CD14-positive monocyte (primary cell): ENCODE results near the gene DSTN. TPM values are rescaled to one million over a fixed set of nuclear protein-coding genes. Genes with fewer than 3 reads are reported as not detected.

ENCODE experiments used
- DNase-seq, 3 donors: peaks; one replicate each; pipeline ENCODE4 v3.0.0-alpha.2; 2011 to 2022
- H2AFZ ChIP-seq: 2 replicates; pipeline ENCODE4 v1.6.0; 2012; ENCODE audit warnings: mild to moderate bottlenecking, low read depth, low read length, inconsistent platforms; ENCODE audit not compliant: insufficient read depth, poor library complexity, severe bottlenecking
- H3K27ac ChIP-seq, 2 donors: 1 replicate in 1 of 2; 2 replicates in 1 of 2; pipeline ENCODE4 v1.5.1; 2012 to 2013; ENCODE audit warnings: low read length in 2 of 2, control low read depth in 1 of 2, inconsistent platforms in 1 of 2, low read depth in 1 of 2, mild to moderate bottlenecking in 1 of 2
- H3K27me3 ChIP-seq, 2 donors: one replicate each; pipeline versions ENCODE4 v1.6.0 to v1.6.1; 2011 to 2013; ENCODE audit warnings: low read length in 2 of 2; ENCODE audit not compliant: control insufficient read depth in 2 of 2, insufficient read depth in 2 of 2
- H3K36me3 ChIP-seq, 2 donors: replicated peaks in 1 of 2; 1 replicate in 1 of 2; 2 replicates in 1 of 2; pipeline versions ENCODE4 v1.5.1 to v1.6.1; 2012 to 2013; ENCODE audit warnings: low read length in 2 of 2, control low read depth in 1 of 2, inconsistent platforms in 1 of 2, mild to moderate bottlenecking in 1 of 2; ENCODE audit not compliant: insufficient read depth in 2 of 2, control insufficient read depth in 1 of 2
- H3K4me1 ChIP-seq, 2 donors: 1 replicate in 1 of 2; 2 replicates in 1 of 2; pipeline versions ENCODE4 v1.5.1 to v1.6.1; 2012 to 2013; ENCODE audit warnings: low read length in 2 of 2, control low read depth in 1 of 2, inconsistent platforms in 1 of 2, mild to moderate bottlenecking in 1 of 2, moderate library complexity in 1 of 2; ENCODE audit not compliant: insufficient read depth in 2 of 2, control insufficient read depth in 1 of 2
- H3K4me2 ChIP-seq: replicated peaks from 2 replicates; pipeline ENCODE3; 2012; ENCODE audit warnings: low read length, moderate library complexity, mild to moderate bottlenecking; ENCODE audit not compliant: poor library complexity, severe bottlenecking; ENCODE audit errors: extremely low read depth
- H3K4me3 ChIP-seq, 3 experiments: fragments of 200-600 bp in 1 of 3; sonication (generic) in 1 of 3; replicated peaks in 1 of 3; 1 replicate in 2 of 3; 2 replicates in 1 of 3; pipeline ENCODE4 v1.5.1; 2011 to 2013; ENCODE audit warnings: low read length in 3 of 3, mild to moderate bottlenecking in 3 of 3, control low read depth in 2 of 3, low read depth in 2 of 3, inconsistent platforms in 1 of 3, moderate library complexity in 1 of 3
- H3K79me2 ChIP-seq: 2 replicates; pipeline ENCODE4 v1.6.0; 2012; ENCODE audit warnings: mild to moderate bottlenecking, control low read depth, inconsistent platforms, low read length, moderate library complexity; ENCODE audit not compliant: insufficient read depth
- H3K9ac ChIP-seq: 2 replicates; pipeline ENCODE4 v1.6.0; 2017; ENCODE audit warnings: low read length, mild to moderate bottlenecking; ENCODE audit not compliant: insufficient read depth, poor library complexity, severe bottlenecking
- H3K9me3 ChIP-seq, 2 donors: replicated peaks in 1 of 2; 1 replicate in 1 of 2; 2 replicates in 1 of 2; pipeline versions ENCODE4 v1.5.1 to v1.6.1; 2012 to 2013; ENCODE audit warnings: low read length in 2 of 2, control low read depth in 1 of 2; ENCODE audit not compliant: control insufficient read depth in 1 of 2, insufficient read depth in 1 of 2
- H4K20me1 ChIP-seq: 2 replicates; pipeline ENCODE4 v1.6.0; 2012; ENCODE audit warnings: mild to moderate bottlenecking, low read length, control low read depth, moderate library complexity; ENCODE audit not compliant: insufficient read depth
- H3K27ac Mint-ChIP-seq, 7 donors: one replicate each; pipeline ENCODE4 v1.8.0; 2020; ENCODE audit warnings: mild to moderate bottlenecking in 7 of 7, mixed read lengths in 7 of 7, moderate library complexity in 6 of 7, inconsistent platforms in 2 of 7
- H3K27me3 Mint-ChIP-seq, 3 donors: one replicate each; pipeline ENCODE4 v1.8.0; 2021 to 2022; ENCODE audit warnings: low read depth in 3 of 3, mild to moderate bottlenecking in 3 of 3, mixed read lengths in 3 of 3, moderate library complexity in 3 of 3, inconsistent platforms in 1 of 3
- H3K36me3 Mint-ChIP-seq, 2 donors: one replicate each; pipeline ENCODE4 v1.8.0; 2020; ENCODE audit warnings: mixed read lengths in 2 of 2, inconsistent platforms in 1 of 2, mild to moderate bottlenecking in 1 of 2
- H3K4me1 Mint-ChIP-seq: one replicate; pipeline ENCODE4 v1.8.0; 2020; ENCODE audit warnings: mild to moderate bottlenecking, mixed read lengths
- H3K4me3 Mint-ChIP-seq, 2 donors: one replicate each; pipeline ENCODE4 v1.8.0; 2020; ENCODE audit warnings: mild to moderate bottlenecking in 2 of 2, mixed read lengths in 2 of 2, moderate library complexity in 1 of 2
- H3K9me3 Mint-ChIP-seq, 7 donors: one replicate each; pipeline ENCODE4 v1.8.0; 2020 to 2022; ENCODE audit warnings: mixed read lengths in 7 of 7, mild to moderate bottlenecking in 6 of 7, moderate library complexity in 6 of 7, inconsistent platforms in 2 of 7
- CTCF ChIP-seq: fragments of 200-600 bp; IDR thresholded peaks from one replicate; pipeline ENCODE4 v1.8.0; 2022; ENCODE audit warnings: antibody characterized with exemption, mild to moderate bottlenecking
- WGBS: methylation state at CpG from one replicate; pipeline ENCODE4 v1.1.5; 2013; ENCODE audit warnings: missing lambda C conversion rate; ENCODE audit not compliant: insufficient coverage; 5-methylcytosine and 5-hydroxymethylcytosine counted together
- intact Hi-C, 2 donors: fragments of 100-400 bp; cut with micrococcal nuclease; formaldehyde crosslinking; loops; one replicate each; pipeline versions ENCODE4 v1.15.0 to v1.15.1; 2023
- polyA plus RNA-seq, 3 donors: library from polyadenylated mRNA; depleted of rRNA in 1 of 3; unstranded in 2 of 3; stranded (reverse) in 1 of 3; fragments of 300-500 nt in 2 of 3; fragments of >200 nt in 1 of 3; fragmentation: Illumina TruSeq in 2 of 3; gene quantifications; 1 replicate in 2 of 3; 2 replicates in 1 of 3; pipeline ENCODE4 v1.2.3, GENCODE V29; 2012 to 2021

The DSTN gene
- polyA plus RNA-seq, 3 donors: 15.6 to 63.8 (median 58.4) TPM

- no peak overlapping the region for H3K4me2 ChIP-seq
- H4K20me1 ChIP-seq: peaks cover 89% of the 10 kb centered on the region
- no peak overlapping the region for H3K9ac ChIP-seq
- H3K36me3 ChIP-seq: peaks cover 37 to 75% of the 10 kb centered on the region in 2 donors
- DNase-seq: no peak
- H3K9me3 Mint-ChIP-seq: peaks cover 0 to 1% (median 0%) of the 10 kb centered on the region in 7 donors
- WGBS: 94% methylated on average over 9 of the region's 14 CpGs
- peak overlapping the region in 3 of 7 donors; percentile 26 to 57 (median 45) for H3K27ac Mint-ChIP-seq
- H3K9me3 ChIP-seq: no peaks in the 10 kb centered on the region
- H3K4me3 ChIP-seq: no peak overlapping the region
- H3K4me1 ChIP-seq: peaks cover 15 to 22% of the 10 kb centered on the region in 2 donors
- peak overlapping the region in 1 of 2 donors; percentile 41 for H3K27ac ChIP-seq
- peaks cover 29 to 62% of the 10 kb centered on the region in 2 donors for H3K36me3 Mint-ChIP-seq
- no peak overlapping the region for H2AFZ ChIP-seq
- H3K79me2 ChIP-seq: peaks cover 48% of the 10 kb centered on the region
- intact Hi-C loops: no loop called here
- peaks cover 0 to 5% (median 0%) of the 10 kb centered on the region in 3 donors for H3K27me3 Mint-ChIP-seq
- H3K27me3 ChIP-seq: no peaks in the 10 kb centered on the region
- H3K4me1 Mint-ChIP-seq: peaks cover 32% of the 10 kb centered on the region
- H3K4me3 Mint-ChIP-seq: no peak overlapping the region
- TF ChIP-seq CTCF: no peak
Observed at GRCh38 chr20:17645010-17645409, 75.1 kb downstream of the DSTN start.

DNA sequence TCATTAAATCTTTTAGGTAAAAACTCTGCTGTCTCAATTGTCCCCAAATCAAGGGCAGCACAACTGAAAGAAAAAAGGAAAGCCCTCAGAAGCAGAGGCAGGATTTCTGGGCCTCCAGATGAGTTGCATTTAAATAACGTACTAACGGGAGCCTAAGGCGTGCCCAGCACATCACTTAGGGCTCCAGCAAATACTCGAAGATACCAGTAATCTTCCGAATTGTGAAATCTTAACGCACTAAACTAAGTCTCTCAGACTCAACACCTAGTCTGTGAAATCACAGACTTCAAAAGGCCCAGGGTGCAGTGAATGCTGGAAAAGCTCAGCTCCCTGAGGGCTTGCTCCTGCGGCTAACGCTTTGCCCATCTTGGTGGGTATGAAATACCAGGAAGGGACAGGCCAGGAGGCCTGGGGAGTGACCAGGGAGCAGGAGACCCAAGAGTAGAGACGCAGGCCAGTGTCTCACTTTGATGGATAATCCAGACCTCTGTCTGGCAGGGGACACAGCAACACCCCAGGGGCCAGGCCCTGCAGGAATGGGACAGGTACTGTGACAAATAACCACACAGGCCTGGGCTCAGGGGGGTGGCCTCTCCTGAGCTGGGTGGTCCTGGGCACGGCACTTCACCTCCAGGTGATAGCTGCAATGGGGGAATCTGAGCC, 75.8 kb downstream of the DSTN start:
- Histone ChIP-seq H3K36me3 (peaks cover 31 to 74% of the 10 kb centered on the region in 2 donors), H4K20me1 (peaks cover 91% of the 10 kb centered on the region), H3K4me2 (no peak overlapping the region), H2AFZ (no peak overlapping the region), H3K4me3 (no peak overlapping the region), H3K79me2 (peaks cover 48% of the 10 kb centered on the region), H3K9ac (no peak overlapping the region), H3K9me3 (no peaks in the 10 kb centered on the region), H3K4me1 (peaks cover 20 to 28% of the 10 kb centered on the region in 2 donors), H3K27me3 (no peaks in the 10 kb centered on the region), H3K27ac (no peak overlapping the region)
- intact Hi-C loops: no loop called here
- Mint-ChIP-seq H3K36me3 (peaks cover 25 to 60% of the 10 kb centered on the region in 2 donors), H3K4me3 (no peak overlapping the region), H3K27ac (peak overlapping the region in 2 of 7 donors; percentile 45 to 59), H3K27me3 (peaks cover 0 to 5% (median 0%) of the 10 kb centered on the region in 3 donors), H3K4me1 (peaks cover 38% of the 10 kb centered on the region), H3K9me3 (peaks cover 0 to 1% (median 0%) of the 10 kb centered on the region in 7 donors)
- TF ChIP-seq CTCF: no peak
- DNase-seq: no peak
- 69% methylated on average over 6 of the region's 10 CpGs for WGBS
